RWPE1 (cell line): ENCODE measurements around the gene ASPN.
A peak's percentile ranks its signal among the peaks of the same experiment; 100 is the strongest.

ENCODE experiments used
- CTCF ChIA-PET: fragments of 350-600 bp; sonication (Branson Sonifier 250); formaldehyde crosslinking; extraction: SDS; loops from one replicate; lab custom pipeline; 2021; lab: Yijun Ruan, JAX
- POLR2A ChIA-PET: fragments of 400-600 bp; formaldehyde crosslinking; extraction: SDS; loops from one replicate; lab custom pipeline; 2020; ENCODE audit warnings: antibody characterized with exemption; ENCODE audit not compliant: low non-redundant PET; lab: Yijun Ruan, JAX
- DNase-seq: peaks from one replicate; pipeline ENCODE4 v3.0.0; 2012; ENCODE audit warnings: low spot score
- H3K27ac ChIP-seq: fragments of 450-650 bp; 2 replicates; pipeline ENCODE4 v1.5.1; 2017
- CTCF ChIP-seq: fragments of 450-650 bp; conservative IDR thresholded peaks from 2 replicates; pipeline ENCODE4 v1.5.1; 2017; ENCODE audit warnings: low read depth, mild to moderate bottlenecking

ASPN gene

GRCh38 chr9:92457576-92457975 lies 24.7 kb downstream of the ASPN start:
- ChIA-PET CTCF (no interaction called here), POLR2A (no interaction called here)
- H3K27ac ChIP-seq = no peak overlapping the region
- no peak for DNase-seq
- no peak for TF ChIP-seq CTCF

- POLR2A ChIA-PET = no interaction called here
- CTCF ChIA-PET = interaction anchor here (0.6 to 1.0 kb wide), 6 partner anchors 48 to 1000 kb away, joined by 3 to 6 read pairs (median 4); no protein-coding TSS in a partner anchor
- peak; percentile 39; the same call in 1 of the 2 replicates for TF ChIP-seq CTCF
These were observed 27.1 kb downstream of the ASPN start for GRCh38 chr9:92455217-92455616.

GRCh38 chr9:92446536-92446935 lies 35.8 kb downstream of the ASPN start:
- CTCF ChIA-PET = interaction anchor here (0.6 to 0.8 kb wide), 3 partner anchors 95 to 308 kb away, joined by 3 to 5 read pairs (median 4); no protein-coding TSS in a partner anchor

More at GRCh38 chr9:92455217-92455616, 27.1 kb downstream of the ASPN start:
- no peak overlapping the region for H3K27ac ChIP-seq
- peak; percentile 35 for DNase-seq

GRCh38 chr9:92444841-92445240 lies 37.5 kb downstream of the ASPN start:
- POLR2A ChIA-PET = no interaction called here
- no peak overlapping the region for H3K27ac ChIP-seq
- no peak for DNase-seq
- CTCF ChIA-PET = interaction anchor here (0.8 kb wide), 1 partner anchor 12 kb away, joined by 7 read pairs; no protein-coding TSS in a partner anchor
- TF ChIP-seq CTCF = no peak

More at GRCh38 chr9:92446536-92446935, 35.8 kb downstream of the ASPN start:
- POLR2A ChIA-PET = no interaction called here
- no peak for TF ChIP-seq CTCF
- H3K27ac ChIP-seq = no peak overlapping the region
- no peak for DNase-seq

GRCh38 chr9:92440751-92441046 lies 41.6 kb downstream of the ASPN start:
- no peak for DNase-seq
- no peak for TF ChIP-seq CTCF
- no peak overlapping the region for H3K27ac ChIP-seq
- POLR2A ChIA-PET = no interaction called here
- CTCF ChIA-PET = interaction anchor here (0.6 kb wide), 2 partner anchors 8 to 165 kb away, joined by 3 to 8 read pairs; no protein-coding TSS in a partner anchor

GRCh38 chr9:92439921-92440750 lies 42.2 kb downstream of the ASPN start:
- ChIA-PET CTCF (interaction anchor here (0.6 to 1.3 kb wide), 4 partner anchors 8 to 241 kb away, joined by 3 to 8 read pairs (median 4); no protein-coding TSS in a partner anchor), POLR2A (no interaction called here)
- DNase-seq = peak; percentile 96
- H3K27ac ChIP-seq = no peak overlapping the region
- no peak for TF ChIP-seq CTCF
